ENCODE data around the gene CCDC126. TPM values are rescaled to one million over a fixed set of nuclear protein-coding genes. Genes with fewer than 3 reads are reported as not detected.
A peak's percentile ranks its signal among the peaks of the same experiment; 100 is the strongest.

The CCDC126 gene
- total and polyA plus RNA-seq, 9 of the 15 experiments (the other 6 are each of a cell fraction or from before 2014, with no cell fraction given): 3.0 to 16.2 (median 5.2) TPM

- TF ChIP-seq ZNF655 (CRISPR knock-in tag; IDR thresholded peaks at IDR 0.05) (no peak), HDAC1 (IDR thresholded peaks at IDR 0.05) (peak in 1 of 2 experiments; percentile 63; a peak in 2 of 4 replicates), NFXL1 (CRISPR knock-in tag; IDR thresholded peaks at IDR 0.05) (no peak), ARID3B (CRISPR knock-in tag; IDR thresholded peaks at IDR 0.05; ENCODE audit: borderline replicate concordance) (no peak), SNIP1 (IDR thresholded peaks at IDR 0.05; ENCODE audit: low read depth) (no peak), HMG20A (CRISPR knock-in tag; conservative IDR thresholded peaks at IDR 0.05) (no peak), MGA (IDR thresholded peaks at IDR 0.05) (peak; percentile 99)
Measured at GRCh38 chr7:23597094-23598091, at the start of gene CCDC126 (continued).
